Astrocyte (in vitro differentiated cells and primary cell): ENCODE measurements around the gene TEF. TPM values are rescaled to one million over a fixed set of nuclear protein-coding genes. Genes with fewer than 3 reads are reported as not detected.

Experiments
- DNase-seq: peaks from one replicate; pipeline ENCODE4 v3.0.0-alpha.2; 2010; ENCODE audit warnings: low read depth
- FAIRE-seq: peaks from 2 replicates; lab custom pipeline; 2011; peaks lifted over from hg19 to GRCh38; lab: Jason Lieb, UNC
- H2AFZ ChIP-seq: 2 replicates; pipeline ENCODE4 v1.6.0; 2012; ENCODE audit warnings: low read depth, low read length, inconsistent platforms
- H3K27ac ChIP-seq: 2 replicates; pipeline ENCODE4 v1.5.1; 2011; ENCODE audit warnings: low read depth, low read length, inconsistent platforms
- H3K27me3 ChIP-seq: 2 replicates; pipeline ENCODE4 v1.6.0; 2011; ENCODE audit warnings: low read length, inconsistent platforms; ENCODE audit not compliant: insufficient read depth
- H3K36me3 ChIP-seq: 2 replicates; pipeline ENCODE4 v1.5.1; 2011; ENCODE audit warnings: low read length, inconsistent platforms; ENCODE audit not compliant: insufficient read depth
- H3K4me1 ChIP-seq: 2 replicates; pipeline ENCODE4 v1.5.1; 2011; ENCODE audit warnings: low read length, inconsistent platforms; ENCODE audit not compliant: insufficient read depth
- H3K4me2 ChIP-seq: 2 replicates; pipeline ENCODE4 v1.6.0; 2012; ENCODE audit warnings: low read length, inconsistent platforms
- H3K4me3 ChIP-seq: 2 replicates; pipeline ENCODE4 v1.5.1; 2011; ENCODE audit warnings: low read depth, mild to moderate bottlenecking, low read length, inconsistent platforms; ENCODE audit not compliant: insufficient read depth
- H3K79me2 ChIP-seq: 2 replicates; pipeline ENCODE4 v1.6.0; 2012; ENCODE audit warnings: mild to moderate bottlenecking, low read length, inconsistent platforms; ENCODE audit not compliant: insufficient read depth
- H3K9ac ChIP-seq: 2 replicates; pipeline ENCODE4 v1.6.0; 2012; ENCODE audit warnings: mild to moderate bottlenecking, low read length, inconsistent platforms
- H3K9me3 ChIP-seq: 2 replicates; pipeline ENCODE4 v1.5.1; 2012; ENCODE audit warnings: low read depth, mild to moderate bottlenecking, low read length, inconsistent platforms; ENCODE audit not compliant: insufficient read depth
- H4K20me1 ChIP-seq: 2 replicates; pipeline ENCODE4 v1.6.0; 2012; ENCODE audit warnings: low read length, inconsistent platforms; ENCODE audit not compliant: insufficient read depth
- H3K27ac Mint-ChIP-seq: one replicate; pipeline ENCODE4 v1.8.0; 2021; ENCODE audit warnings: mild to moderate bottlenecking, mixed read lengths; ENCODE audit not compliant: unreplicated experiment
- H3K27me3 Mint-ChIP-seq: one replicate; pipeline ENCODE4 v1.8.0; 2021; ENCODE audit warnings: low read depth, mixed read lengths; ENCODE audit not compliant: unreplicated experiment
- H3K36me3 Mint-ChIP-seq: one replicate; pipeline ENCODE4 v1.8.0; 2021; ENCODE audit warnings: low read depth, mixed read lengths; ENCODE audit not compliant: unreplicated experiment
- H3K4me1 Mint-ChIP-seq: one replicate; pipeline ENCODE4 v1.8.0; 2021; ENCODE audit warnings: low read depth, mixed read lengths; ENCODE audit not compliant: unreplicated experiment
- H3K4me3 Mint-ChIP-seq: one replicate; pipeline ENCODE4 v1.8.0; 2021; ENCODE audit warnings: mild to moderate bottlenecking, moderate library complexity, mixed read lengths; ENCODE audit not compliant: unreplicated experiment
- H3K9me3 Mint-ChIP-seq: one replicate; pipeline ENCODE4 v1.8.0; 2021; ENCODE audit warnings: mild to moderate bottlenecking, mixed read lengths; ENCODE audit not compliant: unreplicated experiment
- EZH2 ChIP-seq: IDR thresholded peaks from 2 replicates; pipeline ENCODE4 v1.6.1; 2012; ENCODE audit warnings: mild to moderate bottlenecking, low read length, inconsistent platforms; ENCODE audit not compliant: insufficient read depth
- total RNA-seq: library from RNA; stranded (reverse); gene quantifications from 2 replicates; pipeline ENCODE4 v1.2.1, GENCODE V29; 2021
- TF ChIP-seq, protein P1 (sequence below): IDR thresholded peaks from 2 replicates; pipeline ENCODE4 v1.5.1; 2011; ENCODE audit warnings: low read depth, mild to moderate bottlenecking, inconsistent platforms, low read length, moderate library complexity; ENCODE audit not compliant: insufficient read depth

Gene TEF
- total RNA-seq, 1 donor from 2014 or later: 6.3 TPM

DNA sequence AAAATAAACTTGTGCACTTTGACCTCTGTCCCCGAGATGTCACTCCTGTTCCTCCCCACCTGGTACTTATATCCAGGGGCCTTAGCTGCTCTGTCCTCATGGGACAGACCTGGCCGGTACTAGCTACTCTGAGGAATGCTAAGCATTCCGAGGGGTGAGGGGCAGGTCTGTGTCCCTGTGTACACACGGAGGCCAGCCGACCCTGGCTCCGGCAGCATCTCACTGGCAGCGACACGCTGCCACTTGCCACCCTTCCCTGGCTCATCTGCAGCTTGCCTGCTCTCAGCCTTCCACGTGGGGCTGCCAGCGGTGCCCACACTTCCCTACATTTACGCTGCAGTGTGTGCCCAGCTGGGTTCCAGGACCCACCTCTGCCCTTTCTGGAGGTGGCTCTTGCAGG, 21.6 kb upstream of the TEF start:
- H3K27ac ChIP-seq: no peak overlapping the region
- peaks cover 3% of the 10 kb centered on the region for H3K9me3 ChIP-seq
- Mint-ChIP-seq H3K9me3 (no peaks in the 10 kb centered on the region), H3K27ac (peak overlapping the region; percentile 60), H3K4me3 (no peak overlapping the region), H3K36me3 (peaks cover 4% of the 10 kb centered on the region), H3K27me3 (no peaks in the 10 kb centered on the region), H3K4me1 (peaks cover 9% of the 10 kb centered on the region)
- no peaks in the 10 kb centered on the region for H3K4me1 ChIP-seq
- no peak overlapping the region for H2AFZ ChIP-seq
- no peak overlapping the region for H3K9ac ChIP-seq
- H4K20me1 ChIP-seq: peaks cover 3% of the 10 kb centered on the region
- H3K79me2 ChIP-seq: no peaks in the 10 kb centered on the region
- TF ChIP-seq EZH2: no peak
- TF ChIP-seq, protein P1, sequence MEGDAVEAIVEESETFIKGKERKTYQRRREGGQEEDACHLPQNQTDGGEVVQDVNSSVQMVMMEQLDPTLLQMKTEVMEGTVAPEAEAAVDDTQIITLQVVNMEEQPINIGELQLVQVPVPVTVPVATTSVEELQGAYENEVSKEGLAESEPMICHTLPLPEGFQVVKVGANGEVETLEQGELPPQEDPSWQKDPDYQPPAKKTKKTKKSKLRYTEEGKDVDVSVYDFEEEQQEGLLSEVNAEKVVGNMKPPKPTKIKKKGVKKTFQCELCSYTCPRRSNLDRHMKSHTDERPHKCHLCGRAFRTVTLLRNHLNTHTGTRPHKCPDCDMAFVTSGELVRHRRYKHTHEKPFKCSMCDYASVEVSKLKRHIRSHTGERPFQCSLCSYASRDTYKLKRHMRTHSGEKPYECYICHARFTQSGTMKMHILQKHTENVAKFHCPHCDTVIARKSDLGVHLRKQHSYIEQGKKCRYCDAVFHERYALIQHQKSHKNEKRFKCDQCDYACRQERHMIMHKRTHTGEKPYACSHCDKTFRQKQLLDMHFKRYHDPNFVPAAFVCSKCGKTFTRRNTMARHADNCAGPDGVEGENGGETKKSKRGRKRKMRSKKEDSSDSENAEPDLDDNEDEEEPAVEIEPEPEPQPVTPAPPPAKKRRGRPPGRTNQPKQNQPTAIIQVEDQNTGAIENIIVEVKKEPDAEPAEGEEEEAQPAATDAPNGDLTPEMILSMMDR: no peak
- no peaks in the 10 kb centered on the region for H3K36me3 ChIP-seq
- FAIRE-seq: no peak
- no peak overlapping the region for H3K4me2 ChIP-seq
- DNase-seq: no peak
- no peak overlapping the region for H3K4me3 ChIP-seq
- H3K27me3 ChIP-seq: no peaks in the 10 kb centered on the region

DNA sequence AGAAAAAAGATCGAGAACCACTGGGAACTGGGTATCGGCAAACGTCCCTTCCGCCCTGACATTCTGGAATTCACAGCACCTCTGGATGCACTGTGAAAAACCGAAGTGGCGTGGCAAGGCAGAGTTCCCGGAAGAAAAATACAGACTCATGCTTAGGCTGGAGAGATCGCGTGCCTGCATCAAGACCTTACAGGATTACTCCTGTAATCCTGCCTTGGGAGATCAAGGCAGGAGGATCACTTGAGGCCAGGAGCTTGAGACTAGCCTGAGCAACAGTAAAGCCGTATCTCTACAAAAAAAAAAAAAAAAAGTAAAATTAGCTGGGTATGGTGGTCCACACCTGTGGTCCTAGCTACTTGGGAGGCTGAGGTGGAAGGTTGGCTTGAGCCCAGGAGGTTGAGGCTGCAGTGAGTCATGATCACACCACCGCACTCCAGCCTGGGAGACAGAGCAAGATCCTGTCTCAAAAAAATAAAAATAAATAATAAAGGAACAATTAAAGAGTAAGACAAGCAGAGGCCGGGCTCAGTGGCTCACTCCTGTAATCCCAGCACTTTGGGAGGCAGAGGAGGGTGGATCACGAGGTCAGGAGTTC, 19.9 kb upstream of the TEF start:
- TF ChIP-seq, protein P1: no peak
- TF ChIP-seq EZH2: no peak
- Histone ChIP-seq H3K9me3 (peaks cover 3% of the 10 kb centered on the region), H3K4me1 (peaks cover 1% of the 10 kb centered on the region), H3K36me3 (no peaks in the 10 kb centered on the region), H3K9ac (no peak overlapping the region), H3K4me3 (no peak overlapping the region), H3K4me2 (no peak overlapping the region), H3K79me2 (no peaks in the 10 kb centered on the region), H2AFZ (no peak overlapping the region), H3K27me3 (no peaks in the 10 kb centered on the region), H3K27ac (no peak overlapping the region), H4K20me1 (peaks cover 3% of the 10 kb centered on the region)
- Mint-ChIP-seq H3K27me3 (peaks cover 7% of the 10 kb centered on the region), H3K27ac (no peak overlapping the region), H3K4me1 (peaks cover 9% of the 10 kb centered on the region), H3K4me3 (no peak overlapping the region), H3K36me3 (peaks cover 4% of the 10 kb centered on the region), H3K9me3 (no peaks in the 10 kb centered on the region)
- DNase-seq (peak; percentile 6), FAIRE-seq (no peak)

DNA sequence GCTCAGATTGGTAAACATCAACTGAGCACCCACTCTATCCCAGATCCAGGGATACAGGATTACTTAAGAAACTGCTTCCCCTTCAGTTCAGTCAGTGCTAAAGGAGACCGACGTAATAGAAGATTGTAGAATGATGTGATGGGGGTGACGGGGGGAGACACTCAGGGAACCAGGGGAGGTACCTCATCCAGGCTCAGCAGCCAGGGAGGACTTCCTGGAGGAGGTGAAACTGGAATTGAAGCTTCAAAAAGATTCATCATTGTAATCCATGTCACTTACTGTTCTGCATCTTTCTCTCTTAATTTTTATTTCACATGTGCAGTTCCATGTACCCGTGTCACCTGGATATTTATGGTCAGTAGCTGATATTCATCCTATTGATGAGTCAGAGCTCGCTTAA, 19.1 kb upstream of the TEF start:
- no peak for TF ChIP-seq EZH2
- TF ChIP-seq, protein P1: no peak

More for the DNA sequence above, 19.1 kb upstream of the TEF start:
- FAIRE-seq (no peak), DNase-seq (no peak)
- H3K4me1 ChIP-seq: peaks cover 9% of the 10 kb centered on the region
- peaks cover 4% of the 10 kb centered on the region for H3K36me3 Mint-ChIP-seq
- H3K9me3 ChIP-seq: peaks cover 3% of the 10 kb centered on the region
- peaks cover 9% of the 10 kb centered on the region for H3K4me1 Mint-ChIP-seq
- H3K4me2 ChIP-seq: no peak overlapping the region
- H4K20me1 ChIP-seq: peaks cover 3% of the 10 kb centered on the region
- no peak overlapping the region for H3K4me3 ChIP-seq
- no peak overlapping the region for H3K27ac Mint-ChIP-seq
- H3K27me3 Mint-ChIP-seq: peaks cover 9% of the 10 kb centered on the region
- no peak overlapping the region for H3K4me3 Mint-ChIP-seq
- no peak overlapping the region for H3K9ac ChIP-seq
- H3K79me2 ChIP-seq: no peaks in the 10 kb centered on the region
- no peaks in the 10 kb centered on the region for H3K9me3 Mint-ChIP-seq
- no peak overlapping the region for H3K27ac ChIP-seq
- H2AFZ ChIP-seq: no peak overlapping the region
- no peaks in the 10 kb centered on the region for H3K27me3 ChIP-seq
- H3K36me3 ChIP-seq: no peaks in the 10 kb centered on the region
